Neural cell (in vitro differentiated cells): ENCODE data around the gene KCNK18. TPM values are rescaled to one million over a fixed set of nuclear protein-coding genes. Genes with fewer than 3 reads are reported as not detected.

ENCODE experiments used
- H2AFZ ChIP-seq: fragments of 200-600, 300-800 bp; sonication (generic), shearing (Covaris generic); 2 replicates; pipeline ENCODE4 v1.6.0; 2014; ENCODE audit warnings: low read depth, mild to moderate bottlenecking, antibody characterized with exemption, low read length, moderate library complexity
- H3F3A ChIP-seq: fragments of 200-600 bp; shearing (Covaris generic); 2 replicates; pipeline ENCODE4 v1.6.1; 2016; ENCODE audit warnings: mild to moderate bottlenecking, moderate library complexity, mixed read lengths, antibody characterized with exemption, low read length; ENCODE audit not compliant: insufficient read depth, poor library complexity, severe bottlenecking
- H3K27ac ChIP-seq: fragments of 200-600, 300-800 bp; sonication (generic), shearing (Covaris generic); 2 replicates; pipeline ENCODE4 v1.5.1; 2014; ENCODE audit warnings: mild to moderate bottlenecking, low read length, moderate library complexity
- H3K27me3 ChIP-seq: fragments of 300-800, 200-600 bp; sonication (generic), shearing (Covaris generic); 2 replicates; pipeline ENCODE4 v1.6.0; 2014; ENCODE audit warnings: mild to moderate bottlenecking, low read depth, low read length, moderate library complexity; ENCODE audit not compliant: insufficient read depth
- H3K36me3 ChIP-seq: fragments of 300-800, 200-600 bp; sonication (generic), shearing (Covaris generic); 2 replicates; pipeline ENCODE4 v1.5.1; 2014; ENCODE audit warnings: mild to moderate bottlenecking, antibody characterized with exemption, low read length, moderate library complexity; ENCODE audit not compliant: insufficient read depth
- H3K4me2 ChIP-seq: fragments of 300-800, 200-600 bp; sonication (generic), shearing (Covaris generic); 2 replicates; pipeline ENCODE4 v1.6.0; 2014; ENCODE audit warnings: mild to moderate bottlenecking, low read length
- H3K4me3 ChIP-seq: fragments of 300-800, 200-600 bp; sonication (generic), shearing (Covaris generic); 2 replicates; pipeline ENCODE4 v1.5.1; 2014; ENCODE audit warnings: mild to moderate bottlenecking, low read length, moderate library complexity
- H3K79me2 ChIP-seq: fragments of 200-600 bp; shearing (Covaris generic); replicated peaks from 2 replicates; pipeline ENCODE4 v1.6.0; 2014; ENCODE audit warnings: mild to moderate bottlenecking, low read length, moderate library complexity; ENCODE audit not compliant: insufficient read depth
- H3K9ac ChIP-seq: fragments of 300-800, 200-600 bp; sonication (generic), shearing (Covaris generic); 2 replicates; pipeline ENCODE4 v1.6.1; 2016; ENCODE audit warnings: mild to moderate bottlenecking, low read length, mixed read lengths
- H3K9me2 ChIP-seq: fragments of 200-600 bp; shearing (Covaris generic); 2 replicates; pipeline ENCODE4 v1.6.1; 2016; ENCODE audit warnings: mild to moderate bottlenecking, low read length, mixed read lengths; ENCODE audit not compliant: insufficient read depth
- H3K9me3 ChIP-seq: fragments of 200-600, 300-800 bp; sonication (generic), shearing (Covaris generic); 2 replicates; pipeline ENCODE4 v1.6.1; 2016; ENCODE audit warnings: mild to moderate bottlenecking, mixed run types, low read length, moderate library complexity, mixed read lengths
- H4K20me1 ChIP-seq: fragments of 200-600 bp; shearing (Covaris generic); 2 replicates; pipeline ENCODE4 v1.6.1; 2016; ENCODE audit warnings: mild to moderate bottlenecking, mixed run types; ENCODE audit not compliant: insufficient read depth
- EP300 ChIP-seq: fragments of 450-650 bp; conservative IDR thresholded peaks from 2 replicates; pipeline ENCODE4 v1.6.1; 2014; ENCODE audit warnings: antibody characterized with exemption, mild to moderate bottlenecking, moderate library complexity; ENCODE audit not compliant: poor library complexity, severe bottlenecking
- EZH2 ChIP-seq: fragments of 200-600, 300-800 bp; shearing (Covaris generic), sonication (generic); IDR thresholded peaks from 2 replicates; pipeline ENCODE4 v1.6.1; 2014; ENCODE audit warnings: antibody characterized with exemption, low read length, borderline replicate concordance, mild to moderate bottlenecking; ENCODE audit not compliant: insufficient read depth, poor library complexity, severe bottlenecking
- MXI1 ChIP-seq: fragments of 450-650 bp; conservative IDR thresholded peaks from 2 replicates; pipeline ENCODE4 v1.6.1; 2014; ENCODE audit warnings: antibody characterized with exemption, mild to moderate bottlenecking; ENCODE audit not compliant: poor library complexity, severe bottlenecking
- POLR2AphosphoS5 ChIP-seq: IDR thresholded peaks from 2 replicates; pipeline ENCODE4 v1.6.1; 2012
- RAD21 ChIP-seq: fragments of 450-650 bp; conservative IDR thresholded peaks from 2 replicates; pipeline ENCODE4 v1.6.1; 2014; ENCODE audit warnings: antibody characterized with exemption, mild to moderate bottlenecking, moderate library complexity
- SMC3 ChIP-seq: fragments of 450-650 bp; conservative IDR thresholded peaks from 2 replicates; pipeline ENCODE4 v1.6.1; 2014; ENCODE audit warnings: antibody characterized with exemption, mild to moderate bottlenecking, moderate library complexity; ENCODE audit not compliant: poor library complexity
- TAF1 ChIP-seq: IDR thresholded peaks from 2 replicates; pipeline ENCODE4 v1.6.1; 2012; ENCODE audit warnings: low read depth
- polyA plus RNA-seq: library from polyadenylated mRNA; depleted of rRNA; stranded (reverse); fragments of >200 nt; gene quantifications from 2 replicates; pipeline ENCODE4 v1.2.3, GENCODE V29; 2014
- TF ChIP-seq, protein P1 (sequence below): fragments of 450-650 bp; IDR thresholded peaks from 2 replicates; pipeline ENCODE4 v1.5.1; 2014; ENCODE audit warnings: antibody characterized with exemption, mild to moderate bottlenecking, moderate library complexity; ENCODE audit not compliant: poor library complexity, severe bottlenecking
- TF ChIP-seq, protein P2 (sequence below): IDR thresholded peaks from 2 replicates; pipeline ENCODE4 v1.6.1; 2012; ENCODE audit warnings: borderline replicate concordance

The KCNK18 gene
- polyA plus RNA-seq, 1 donor from 2014 or later: not detected

DNA sequence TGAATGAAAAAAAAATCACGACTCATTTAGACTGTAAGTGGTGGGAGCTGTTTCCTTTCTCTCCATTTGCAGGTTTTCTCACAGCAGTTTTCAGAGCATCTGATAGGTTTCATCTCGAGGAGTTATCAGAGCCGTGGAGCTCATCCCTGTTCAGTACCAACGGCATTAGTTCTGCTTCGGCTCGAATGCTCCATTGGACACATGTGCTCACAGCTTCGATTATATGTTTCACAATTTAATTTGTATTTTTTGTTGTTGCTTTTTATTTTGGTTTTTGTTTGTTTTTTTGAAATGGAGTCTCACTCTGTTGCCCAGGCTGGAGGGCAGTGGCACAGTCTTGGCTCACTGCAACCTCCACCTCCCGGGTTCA lies 45.2 kb downstream of the KCNK18 start:
- no peaks in the 10 kb centered on the region for H3F3A ChIP-seq
- no peak overlapping the region for H3K4me3 ChIP-seq
- no peaks in the 10 kb centered on the region for H3K36me3 ChIP-seq
- peaks cover 38% of the 10 kb centered on the region for H3K27me3 ChIP-seq
- no peaks in the 10 kb centered on the region for H3K9me3 ChIP-seq
- no peak overlapping the region for H3K4me2 ChIP-seq
- TF ChIP-seq SMC3 (no peak), RAD21 (no peak)
- TF ChIP-seq, protein P1, sequence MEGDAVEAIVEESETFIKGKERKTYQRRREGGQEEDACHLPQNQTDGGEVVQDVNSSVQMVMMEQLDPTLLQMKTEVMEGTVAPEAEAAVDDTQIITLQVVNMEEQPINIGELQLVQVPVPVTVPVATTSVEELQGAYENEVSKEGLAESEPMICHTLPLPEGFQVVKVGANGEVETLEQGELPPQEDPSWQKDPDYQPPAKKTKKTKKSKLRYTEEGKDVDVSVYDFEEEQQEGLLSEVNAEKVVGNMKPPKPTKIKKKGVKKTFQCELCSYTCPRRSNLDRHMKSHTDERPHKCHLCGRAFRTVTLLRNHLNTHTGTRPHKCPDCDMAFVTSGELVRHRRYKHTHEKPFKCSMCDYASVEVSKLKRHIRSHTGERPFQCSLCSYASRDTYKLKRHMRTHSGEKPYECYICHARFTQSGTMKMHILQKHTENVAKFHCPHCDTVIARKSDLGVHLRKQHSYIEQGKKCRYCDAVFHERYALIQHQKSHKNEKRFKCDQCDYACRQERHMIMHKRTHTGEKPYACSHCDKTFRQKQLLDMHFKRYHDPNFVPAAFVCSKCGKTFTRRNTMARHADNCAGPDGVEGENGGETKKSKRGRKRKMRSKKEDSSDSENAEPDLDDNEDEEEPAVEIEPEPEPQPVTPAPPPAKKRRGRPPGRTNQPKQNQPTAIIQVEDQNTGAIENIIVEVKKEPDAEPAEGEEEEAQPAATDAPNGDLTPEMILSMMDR: no peak
- H2AFZ ChIP-seq: no peak overlapping the region
- H4K20me1 ChIP-seq: no peaks in the 10 kb centered on the region
- H3K9ac ChIP-seq: no peak overlapping the region
- no peak overlapping the region for H3K27ac ChIP-seq
- no peaks in the 10 kb centered on the region for H3K79me2 ChIP-seq
- no peaks in the 10 kb centered on the region for H3K9me2 ChIP-seq

DNA sequence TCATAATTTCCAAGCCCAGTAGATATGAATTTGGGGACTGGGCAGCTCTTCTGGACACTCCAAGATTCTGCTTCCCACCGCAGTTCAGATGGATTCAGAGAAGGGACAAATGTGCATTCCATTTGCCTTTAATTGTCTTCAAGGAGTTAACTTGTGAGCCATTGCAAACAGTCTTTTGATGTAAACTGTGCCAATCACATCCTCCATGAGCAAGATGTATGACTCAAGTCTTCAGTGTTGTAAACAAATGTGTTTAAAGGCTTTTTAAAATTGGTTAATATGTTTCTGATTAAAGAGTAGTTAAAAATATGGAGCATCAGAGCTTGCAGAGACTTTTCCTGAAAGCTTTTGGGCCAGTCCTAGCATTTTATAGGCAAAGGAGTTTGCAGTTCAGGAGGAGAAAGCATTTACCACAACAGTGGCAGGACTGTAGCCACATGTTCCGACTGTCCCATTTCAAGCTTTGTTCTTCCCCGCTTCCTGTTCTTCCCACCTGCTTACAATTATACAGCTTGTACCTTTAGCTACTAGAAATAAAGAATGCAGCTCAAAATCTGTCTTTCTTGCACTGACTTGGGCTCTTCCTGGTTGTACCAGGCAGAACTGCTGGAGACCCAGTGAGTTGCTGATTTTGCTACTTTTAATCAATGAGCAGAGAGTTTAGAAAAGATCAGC lies 49.8 kb downstream of the KCNK18 start:
- no peak overlapping the region for H3K4me2 ChIP-seq
- H4K20me1 ChIP-seq: no peaks in the 10 kb centered on the region
- H3K9ac ChIP-seq: no peak overlapping the region
- TF ChIP-seq RAD21 (no peak), MXI1 (no peak), EZH2 (no peak), TAF1 (no peak), EP300 (no peak), POLR2AphosphoS5 (no peak)
- H3K36me3 ChIP-seq: no peaks in the 10 kb centered on the region
- no peak overlapping the region for H3K27ac ChIP-seq
- H3K79me2 ChIP-seq: no peaks in the 10 kb centered on the region
- no peaks in the 10 kb centered on the region for H3K9me3 ChIP-seq
- H3F3A ChIP-seq: no peaks in the 10 kb centered on the region
- no peaks in the 10 kb centered on the region for H3K9me2 ChIP-seq
- peaks cover 10% of the 10 kb centered on the region for H3K27me3 ChIP-seq
- H2AFZ ChIP-seq: no peak overlapping the region
- no peak overlapping the region for H3K4me3 ChIP-seq

DNA sequence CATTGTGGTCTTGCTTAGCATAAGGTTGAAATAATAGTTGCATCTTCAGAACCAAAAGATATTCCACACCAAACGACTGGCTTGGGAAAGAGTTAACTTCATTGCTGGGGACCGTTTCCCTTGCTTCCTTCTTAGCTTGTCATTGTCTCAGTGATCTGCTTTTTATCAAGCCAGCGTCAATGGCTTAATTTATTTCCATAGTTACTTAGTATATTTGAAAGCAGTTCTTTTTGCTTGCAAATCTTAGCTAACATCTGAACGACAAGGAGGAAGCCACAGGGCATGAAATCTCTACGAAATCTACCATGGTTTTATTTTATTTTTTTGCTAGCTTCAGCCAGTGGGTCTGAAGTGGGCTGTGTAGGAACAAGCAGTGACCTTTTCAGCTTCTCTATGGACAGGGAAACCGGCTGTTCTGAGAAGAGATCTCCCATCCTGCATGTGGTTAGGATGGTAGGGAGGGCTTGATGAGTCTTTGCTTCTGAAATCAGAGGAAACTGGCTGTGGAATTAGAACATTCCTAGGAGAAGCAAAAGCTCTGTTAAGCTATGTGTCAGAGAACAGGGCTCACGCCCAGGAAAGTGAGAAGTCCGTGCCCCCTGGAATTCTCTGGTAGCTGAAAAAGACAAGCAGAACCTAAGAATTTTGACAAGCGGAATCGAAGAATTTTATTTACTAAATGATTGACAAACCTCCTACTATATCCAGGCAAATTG lies 51.6 kb downstream of the KCNK18 start:
- H3K27me3 ChIP-seq: no peaks in the 10 kb centered on the region

More for the DNA sequence above, 51.6 kb downstream of the KCNK18 start:
- H3K27ac ChIP-seq: no peak overlapping the region
- no peaks in the 10 kb centered on the region for H3K79me2 ChIP-seq
- no peaks in the 10 kb centered on the region for H3K9me2 ChIP-seq
- no peaks in the 10 kb centered on the region for H3K36me3 ChIP-seq
- no peaks in the 10 kb centered on the region for H4K20me1 ChIP-seq
- no peaks in the 10 kb centered on the region for H3K9me3 ChIP-seq
- TF ChIP-seq TAF1 (no peak), SMC3 (no peak), POLR2AphosphoS5 (no peak), MXI1 (no peak), EP300 (no peak), EZH2 (no peak), RAD21 (no peak)
- TF ChIP-seq, protein P2, sequence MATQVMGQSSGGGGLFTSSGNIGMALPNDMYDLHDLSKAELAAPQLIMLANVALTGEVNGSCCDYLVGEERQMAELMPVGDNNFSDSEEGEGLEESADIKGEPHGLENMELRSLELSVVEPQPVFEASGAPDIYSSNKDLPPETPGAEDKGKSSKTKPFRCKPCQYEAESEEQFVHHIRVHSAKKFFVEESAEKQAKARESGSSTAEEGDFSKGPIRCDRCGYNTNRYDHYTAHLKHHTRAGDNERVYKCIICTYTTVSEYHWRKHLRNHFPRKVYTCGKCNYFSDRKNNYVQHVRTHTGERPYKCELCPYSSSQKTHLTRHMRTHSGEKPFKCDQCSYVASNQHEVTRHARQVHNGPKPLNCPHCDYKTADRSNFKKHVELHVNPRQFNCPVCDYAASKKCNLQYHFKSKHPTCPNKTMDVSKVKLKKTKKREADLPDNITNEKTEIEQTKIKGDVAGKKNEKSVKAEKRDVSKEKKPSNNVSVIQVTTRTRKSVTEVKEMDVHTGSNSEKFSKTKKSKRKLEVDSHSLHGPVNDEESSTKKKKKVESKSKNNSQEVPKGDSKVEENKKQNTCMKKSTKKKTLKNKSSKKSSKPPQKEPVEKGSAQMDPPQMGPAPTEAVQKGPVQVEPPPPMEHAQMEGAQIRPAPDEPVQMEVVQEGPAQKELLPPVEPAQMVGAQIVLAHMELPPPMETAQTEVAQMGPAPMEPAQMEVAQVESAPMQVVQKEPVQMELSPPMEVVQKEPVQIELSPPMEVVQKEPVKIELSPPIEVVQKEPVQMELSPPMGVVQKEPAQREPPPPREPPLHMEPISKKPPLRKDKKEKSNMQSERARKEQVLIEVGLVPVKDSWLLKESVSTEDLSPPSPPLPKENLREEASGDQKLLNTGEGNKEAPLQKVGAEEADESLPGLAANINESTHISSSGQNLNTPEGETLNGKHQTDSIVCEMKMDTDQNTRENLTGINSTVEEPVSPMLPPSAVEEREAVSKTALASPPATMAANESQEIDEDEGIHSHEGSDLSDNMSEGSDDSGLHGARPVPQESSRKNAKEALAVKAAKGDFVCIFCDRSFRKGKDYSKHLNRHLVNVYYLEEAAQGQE: no peak
- TF ChIP-seq, protein P1: no peak
- H3K9ac ChIP-seq: no peak overlapping the region
- no peak overlapping the region for H2AFZ ChIP-seq
- H3K4me2 ChIP-seq: no peak overlapping the region
- H3F3A ChIP-seq: no peaks in the 10 kb centered on the region
- H3K4me3 ChIP-seq: no peak overlapping the region
